Measurements from ENCODE around the gene NLRC5.

NLRC5 gene

GRCh38 chr16:57029161-57030160, 40.1 kb downstream of the NLRC5 start:
- DNase-seq, result no peak
- no peak overlapping the region for H3K27ac ChIP-seq
- H3K4me3 ChIP-seq (ENCODE audit: low read depth, low read length), result no peak overlapping the region
- no peaks in the 10 kb centered on the region for H3K9me3 ChIP-seq (ENCODE audit: severe bottlenecking)
- H3K36me3 ChIP-seq, result no peaks in the 10 kb centered on the region
- H3K27me3 ChIP-seq (ENCODE audit: insufficient read depth, low read depth, severe bottlenecking), result no peaks in the 10 kb centered on the region
- TF ChIP-seq CTCF (IDR thresholded peaks at IDR 0.05; ENCODE audit: low read depth, low read length), result no peak

- H3K27ac ChIP-seq, result no peak overlapping the region
- no peaks in the 10 kb centered on the region for H3K9me3 ChIP-seq (ENCODE audit: severe bottlenecking)
- TF ChIP-seq CTCF (IDR thresholded peaks at IDR 0.05; ENCODE audit: low read depth, low read length), result no peak
- H3K36me3 ChIP-seq, result no peaks in the 10 kb centered on the region
- no peak overlapping the region for H3K4me3 ChIP-seq (ENCODE audit: low read depth, low read length)
- no peak for DNase-seq
- no peaks in the 10 kb centered on the region for H3K27me3 ChIP-seq (ENCODE audit: insufficient read depth, low read depth, severe bottlenecking)
Observed at GRCh38 chr16:57030346-57030902, 41.1 kb downstream of the NLRC5 start.

- no peak overlapping the region for H3K4me3 ChIP-seq (ENCODE audit: low read depth, low read length)
- H3K27ac ChIP-seq, result no peak overlapping the region
- no peak for TF ChIP-seq CTCF (IDR thresholded peaks at IDR 0.05; ENCODE audit: low read depth, low read length)
- no peaks in the 10 kb centered on the region for H3K9me3 ChIP-seq (ENCODE audit: severe bottlenecking)
- no peaks in the 10 kb centered on the region for H3K36me3 ChIP-seq
- DNase-seq, result no peak
- no peaks in the 10 kb centered on the region for H3K27me3 ChIP-seq (ENCODE audit: insufficient read depth, low read depth, severe bottlenecking)
Observed at GRCh38 chr16:57031156-57031555, 41.8 kb downstream of the NLRC5 start.

- no peak for DNase-seq
- no peak overlapping the region for H3K27ac ChIP-seq
- H3K36me3 ChIP-seq, result no peaks in the 10 kb centered on the region
- no peaks in the 10 kb centered on the region for H3K27me3 ChIP-seq (ENCODE audit: insufficient read depth, low read depth, severe bottlenecking)
- no peak overlapping the region for H3K4me3 ChIP-seq (ENCODE audit: low read depth, low read length)
- no peak for TF ChIP-seq CTCF (IDR thresholded peaks at IDR 0.05; ENCODE audit: low read depth, low read length)
- H3K9me3 ChIP-seq (ENCODE audit: severe bottlenecking), result no peaks in the 10 kb centered on the region
Observed at GRCh38 chr16:57032346-57032745, 43.0 kb downstream of the NLRC5 start.

- Histone ChIP-seq H3K27me3 (ENCODE audit: insufficient read depth, low read depth, severe bottlenecking) (no peaks in the 10 kb centered on the region), H3K9me3 (ENCODE audit: severe bottlenecking) (no peaks in the 10 kb centered on the region), H3K27ac (no peak overlapping the region), H3K4me3 (ENCODE audit: low read depth, low read length) (no peak overlapping the region), H3K36me3 (no peaks in the 10 kb centered on the region)
- DNase-seq, result no peak
- no peak for TF ChIP-seq CTCF (IDR thresholded peaks at IDR 0.05; ENCODE audit: low read depth, low read length)
Observed at GRCh38 chr16:57032931-57033330, 43.6 kb downstream of the NLRC5 start.

Measured in WERI-Rb-1 (cell line).